NCI-H2171 (cell line): Measurements from ENCODE around the gene APOBEC4.
"Not testable (repeated sequence)": the region's sequence is repeated elsewhere in the genome, so short reads cannot be mapped to it uniquely, and the experiment has no call there.

Experiments used
- DNase-seq: peaks from one replicate; lab custom pipeline; 2025; lab: John Stamatoyannopoulos, UW

Gene APOBEC4

GRCh38 chr1:183652547-183653461 is at the start of gene APOBEC4:
Gene APOBEC4 (minus strand): TSS chr1:183653316. CDS start chr1:183648781, 4,535 bp downstream.
- peak; percentile 85 for DNase-seq

GRCh38 chr1:183702813-183703198 is 49.7 kb upstream of the APOBEC4 start:
- no peak for DNase-seq

DNA sequence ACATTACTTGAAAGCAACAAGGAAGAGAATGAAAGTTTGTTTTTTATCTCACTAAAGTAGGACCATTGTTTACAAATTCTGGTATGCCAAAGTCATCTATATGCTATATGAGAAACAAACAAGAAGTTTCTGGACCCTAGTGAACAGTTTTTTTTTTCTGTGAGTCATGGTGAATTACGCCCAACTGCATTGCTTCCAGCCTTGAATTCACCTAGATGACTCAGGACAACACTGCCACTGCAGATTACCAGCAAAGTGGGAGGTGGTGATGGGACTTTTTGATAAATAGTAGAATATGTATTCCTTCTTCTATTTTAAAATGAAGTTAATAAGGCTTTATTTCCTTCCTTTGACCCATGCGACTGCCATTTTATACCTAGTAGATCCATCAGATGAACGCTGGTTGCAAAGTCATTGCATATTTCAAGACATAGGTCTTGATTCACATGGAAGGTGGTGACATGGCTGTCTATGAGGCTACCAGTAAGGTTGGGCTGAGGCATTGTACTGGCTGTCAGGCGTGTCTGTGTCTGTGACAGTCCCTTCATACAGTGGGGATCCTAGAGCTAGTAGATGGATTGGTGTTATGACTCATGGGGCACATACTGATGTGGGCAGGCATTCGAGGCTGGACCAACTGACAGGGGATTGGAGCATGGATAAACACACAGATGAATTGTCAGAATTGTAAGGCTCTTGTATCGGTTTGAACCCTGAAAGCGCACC is 49.1 kb upstream of the APOBEC4 start:
- no peak for DNase-seq

DNA sequence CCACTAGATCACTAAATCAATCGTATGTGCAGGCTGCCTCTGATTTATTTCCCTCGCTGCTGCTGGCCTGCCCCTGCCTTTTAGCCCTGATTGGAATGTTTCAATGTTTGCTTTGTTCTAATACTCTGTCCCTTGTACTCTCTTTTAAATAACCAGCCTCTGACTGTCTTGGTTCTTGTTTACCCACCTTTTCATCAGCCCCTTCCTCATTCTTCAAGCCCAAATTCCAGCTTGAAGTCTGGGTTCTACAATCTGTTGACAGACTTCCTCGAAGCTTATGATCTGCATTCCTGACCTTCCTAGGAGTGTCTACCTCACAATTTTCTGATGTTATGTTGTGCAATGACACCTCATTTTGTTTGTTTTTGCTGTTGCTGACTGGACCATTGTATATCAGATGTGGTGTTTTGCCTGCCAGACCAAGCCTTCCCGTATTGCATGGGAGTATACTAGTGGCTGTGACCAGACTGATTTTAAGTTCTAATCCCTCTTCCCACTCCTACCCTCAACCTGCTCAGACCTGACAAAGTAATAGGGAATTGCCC is 46.6 kb upstream of the APOBEC4 start:
- DNase-seq, result no peak

GRCh38 chr1:183697814-183698590 is 44.9 kb upstream of the APOBEC4 start:
- no peak for DNase-seq

DNA sequence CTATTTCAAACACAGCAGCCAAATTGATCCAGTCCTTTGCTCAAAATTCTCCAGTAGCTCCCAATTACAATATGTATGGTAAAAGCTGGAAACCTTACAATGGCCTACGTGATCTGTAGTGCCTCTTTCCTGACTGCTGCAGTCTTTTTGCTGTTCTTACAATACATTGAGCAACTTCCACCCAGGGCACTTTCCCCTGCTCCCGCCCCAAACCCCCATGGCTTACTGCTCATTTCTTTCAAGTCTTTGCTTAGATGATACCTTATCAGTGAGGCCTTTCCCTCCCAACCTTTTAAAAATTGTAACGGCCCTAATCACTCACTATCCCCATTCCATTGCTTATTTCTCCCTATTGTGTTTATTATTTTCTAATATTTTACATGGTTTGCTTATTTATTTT is 43.9 kb upstream of the APOBEC4 start:
- DNase-seq, result no peak

GRCh38 chr1:183694755-183695154 is 41.6 kb upstream of the APOBEC4 start:
- DNase-seq, result no peak

DNA sequence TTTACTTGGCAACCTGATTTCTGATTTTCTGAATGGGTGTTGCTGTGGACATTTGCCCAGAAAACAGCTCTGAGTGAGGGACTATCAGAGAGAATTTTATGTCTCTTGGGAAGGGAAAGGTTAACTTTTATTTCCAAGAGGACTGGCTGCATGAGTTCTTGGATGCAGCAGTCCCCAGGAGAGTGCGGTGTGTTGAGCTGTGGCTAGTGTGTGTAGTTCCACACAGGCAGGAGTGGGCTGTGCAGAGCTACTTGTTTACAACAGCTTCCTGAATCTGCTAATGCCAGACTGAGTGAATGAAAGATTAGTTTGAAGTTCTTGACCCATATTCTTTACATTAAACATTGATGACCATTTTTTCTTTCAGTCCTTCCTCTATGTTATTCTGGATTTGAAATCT is 41.0 kb upstream of the APOBEC4 start:
- no peak for DNase-seq

GRCh38 chr1:183693521-183693920 is 40.4 kb upstream of the APOBEC4 start:
- no peak for DNase-seq

DNA sequence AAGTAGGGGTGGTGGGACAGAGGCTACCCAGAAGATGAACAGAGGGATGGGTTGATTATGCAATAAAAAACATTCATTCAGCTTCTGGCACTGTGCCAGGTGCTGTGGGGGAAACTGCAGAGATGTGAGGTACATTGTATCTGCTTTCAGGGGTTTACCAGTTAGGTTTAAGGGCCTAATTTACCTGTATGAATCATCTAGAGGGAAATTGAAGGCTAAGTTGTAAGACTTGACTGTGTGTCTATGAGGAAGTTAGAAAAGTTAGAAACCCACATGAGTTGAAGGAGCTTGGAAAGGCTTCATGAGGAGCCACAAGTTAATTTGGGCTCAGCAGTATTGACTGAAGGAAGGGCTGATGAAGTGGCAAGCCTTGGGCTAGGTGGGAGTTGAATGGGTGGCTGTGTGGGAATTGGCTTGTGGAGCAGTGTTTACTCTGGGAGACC is 36.7 kb upstream of the APOBEC4 start:
- no peak for DNase-seq

DNA sequence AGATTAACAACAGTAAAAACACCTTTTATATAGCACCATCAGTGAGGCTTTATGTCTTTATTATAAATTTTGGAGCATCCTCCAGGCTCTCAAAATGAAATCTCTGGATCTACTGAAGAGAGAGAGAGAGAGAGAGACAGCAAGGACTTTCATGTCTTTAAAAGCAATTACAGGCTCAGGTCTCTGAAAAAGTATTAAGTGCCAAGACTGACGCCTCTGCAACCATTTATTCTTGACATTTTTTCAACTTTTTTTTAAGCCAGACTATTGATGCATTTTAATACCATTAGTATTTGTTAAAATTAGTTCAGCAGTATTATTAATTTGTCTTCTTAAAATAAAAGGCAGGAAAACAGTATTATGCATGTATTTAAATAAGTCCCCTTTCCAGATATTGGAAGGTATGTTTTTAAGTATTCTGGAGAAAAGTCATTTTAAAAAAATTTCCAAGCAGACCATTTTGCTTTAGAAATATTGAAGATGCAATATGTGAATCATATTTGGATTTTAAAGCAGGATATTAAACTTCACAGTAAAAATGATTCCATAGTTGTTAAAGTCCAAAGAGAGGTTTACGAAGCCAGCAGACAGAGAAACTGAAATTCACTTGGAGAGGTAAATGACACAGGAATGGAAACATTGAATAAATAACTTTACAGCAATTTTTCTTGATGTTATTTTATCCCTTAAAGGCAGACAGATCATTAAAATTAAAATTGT is 35.4 kb upstream of the APOBEC4 start:
- DNase-seq, result no peak

DNA sequence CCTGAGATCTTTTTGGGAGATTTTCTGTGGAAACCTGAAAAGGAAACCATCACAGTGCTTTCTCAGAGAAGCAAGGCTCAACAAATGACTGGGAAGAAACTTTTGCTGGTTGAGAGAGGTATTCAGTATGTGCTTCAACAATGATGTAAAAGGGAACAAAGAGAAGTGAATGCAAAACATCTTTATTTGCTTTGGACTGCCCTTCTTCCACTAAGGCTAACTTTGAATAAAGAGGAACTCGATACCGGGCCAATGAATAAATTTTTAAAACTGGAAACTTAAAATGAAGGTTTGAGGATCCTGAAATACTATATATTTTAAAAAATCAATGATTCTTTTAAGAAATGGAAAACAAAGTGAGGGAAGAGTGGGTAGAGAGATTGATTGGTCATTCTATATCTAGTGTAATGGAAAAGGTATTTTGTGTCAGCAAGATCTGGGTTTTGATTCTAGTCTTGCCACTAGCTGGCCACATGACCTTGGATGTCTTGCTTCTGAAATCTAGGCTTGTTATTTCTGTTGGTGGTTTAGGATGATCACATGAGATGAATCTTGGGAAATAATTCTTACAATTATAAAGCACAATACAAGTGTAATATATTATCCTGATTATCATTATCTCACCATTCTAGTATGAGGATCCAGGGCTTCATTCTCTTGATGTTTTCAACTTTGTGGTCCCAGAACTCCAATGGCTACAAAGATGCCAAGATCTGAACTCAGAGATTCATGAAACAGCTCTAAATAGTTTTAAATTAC is 34.6 kb upstream of the APOBEC4 start:
- DNase-seq, result no peak

DNA sequence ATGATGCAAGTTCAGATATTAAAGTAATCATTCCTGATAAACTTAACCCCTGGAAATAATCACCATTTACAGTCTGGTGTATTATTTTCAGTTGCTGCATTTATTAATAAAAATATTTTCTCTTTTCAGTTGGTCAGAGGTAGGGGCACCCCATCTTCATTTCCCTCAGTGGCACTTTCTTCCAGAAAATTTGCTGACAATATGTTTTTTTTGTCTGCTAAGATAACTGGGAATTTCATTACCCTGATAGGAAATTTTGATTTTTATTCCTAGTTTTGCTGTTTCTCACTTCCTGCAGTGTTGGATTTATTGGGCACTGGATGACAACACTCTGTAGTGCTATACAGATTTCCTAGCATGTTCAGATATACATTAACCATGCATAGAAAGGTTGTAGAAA is 33.1 kb upstream of the APOBEC4 start:
- DNase-seq, result no peak

- peak; percentile 19 for DNase-seq
Measured at GRCh38 chr1:183685112-183685713, 32.1 kb upstream of the APOBEC4 start.

DNA sequence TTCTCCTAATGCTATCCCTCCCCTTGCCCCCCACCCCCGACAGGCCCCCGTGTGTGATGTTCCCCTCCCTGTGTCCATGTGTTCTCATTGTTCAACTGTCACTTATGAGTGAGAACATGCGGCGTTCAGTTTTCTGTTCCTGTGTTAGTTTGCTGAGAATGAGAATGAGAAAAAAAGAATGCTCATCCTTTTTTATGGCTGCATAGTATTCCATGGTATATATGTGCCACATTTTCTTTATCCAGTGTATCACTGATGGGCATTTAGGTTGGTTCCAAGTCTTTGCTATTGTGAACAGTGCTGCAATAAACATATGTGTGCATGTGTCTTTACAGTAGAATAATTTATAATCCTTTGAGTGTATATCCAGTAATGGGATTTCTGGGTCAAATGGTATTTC is 26.2 kb upstream of the APOBEC4 start:
- DNase-seq, result not testable (repeated sequence)

- no peak for DNase-seq
Measured at GRCh38 chr1:183678819-183679218, 25.7 kb upstream of the APOBEC4 start.

GRCh38 chr1:183676586-183677189 is 23.6 kb upstream of the APOBEC4 start:
- no peak for DNase-seq

DNA sequence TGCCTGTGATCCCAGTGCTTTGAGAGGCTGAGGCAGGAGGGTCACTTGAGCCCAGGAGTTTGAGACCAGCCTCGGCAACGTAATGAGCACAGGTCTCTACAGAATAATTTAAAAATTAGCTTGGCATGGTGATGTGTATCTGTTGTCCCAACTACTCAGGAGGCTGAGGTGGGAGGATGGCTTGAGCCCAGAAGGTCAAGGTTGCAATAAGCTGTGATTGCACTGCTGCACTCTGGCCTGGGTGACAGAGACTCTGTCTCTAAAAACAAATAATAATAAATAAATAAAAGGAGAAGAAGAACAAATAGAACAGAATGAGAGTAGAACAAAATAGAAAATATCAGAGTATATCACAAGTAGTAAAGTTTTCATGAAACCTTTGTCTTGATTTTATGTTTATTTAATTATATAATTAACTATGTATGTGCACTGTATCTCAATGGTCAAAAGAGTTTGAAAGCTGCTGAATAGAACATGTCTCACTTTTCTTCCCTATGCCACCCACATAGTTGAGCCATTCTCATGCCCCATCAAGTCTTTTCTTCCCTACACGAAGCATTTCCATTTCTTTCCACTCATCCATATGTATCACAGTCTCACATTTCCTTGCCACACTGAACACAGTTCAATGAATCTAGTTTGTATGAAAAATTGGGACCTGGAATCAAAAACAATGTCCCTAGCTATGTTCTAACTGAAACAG is 22.9 kb upstream of the APOBEC4 start:
- no peak for DNase-seq

- DNase-seq, result no peak
Measured at GRCh38 chr1:183675381-183675780, 22.3 kb upstream of the APOBEC4 start.
